ENCODE measurements around the gene SUDS3.

GRCh38 chr12:118357257-118358007 is 18.9 kb upstream of the SUDS3 start:
- TF ChIP-seq CTCF (IDR thresholded peaks at IDR 0.05; ENCODE audit: insufficient read depth, low read length) (peak; percentile 42), POLR2AphosphoS5 (IDR thresholded peaks at IDR 0.05; ENCODE audit: low read depth) (peak; percentile 44; the same call in 1 of the 2 replicates), GABPA (IDR thresholded peaks at IDR 0.05; ENCODE audit: low read depth) (no peak), REST (IDR thresholded peaks at IDR 0.05; ENCODE audit: insufficient replicate concordance, low read depth) (peak; percentile 11), SPI1 (IDR thresholded peaks at IDR 0.05; ENCODE audit: borderline replicate concordance, low read depth) (peak; percentile 90)

Measured in HL-60 (cell line).